Measurements from ENCODE around the gene ADCY4.
A peak's percentile ranks its signal among the peaks of the same experiment; 100 is the strongest.
"Not testable (repeated sequence)": the region's sequence is repeated elsewhere in the genome, so short reads cannot be mapped to it uniquely, and the experiment has no call there.

Gene ADCY4

GRCh38 chr14:24329736-24330135, 5.1 kb downstream of the ADCY4 start:
- no peak overlapping the region for H3K27ac ChIP-seq
- no peak for TF ChIP-seq ZFX (IDR thresholded peaks at IDR 0.05)
- no peak for TF ChIP-seq CTCF (conservative IDR thresholded peaks at IDR 0.05)

GRCh38 chr14:24329073-24329663, 5.7 kb downstream of the ADCY4 start:
- no peak overlapping the region for H3K27ac ChIP-seq
- TF ChIP-seq ZFX (IDR thresholded peaks at IDR 0.05) (no peak), CTCF (conservative IDR thresholded peaks at IDR 0.05) (no peak)

- not testable (repeated sequence) for H3K27ac ChIP-seq
- peak; percentile 75 for TF ChIP-seq CTCF (conservative IDR thresholded peaks at IDR 0.05)
Observed at GRCh38 chr14:24327914-24328313, 7.0 kb downstream of the ADCY4 start.

GRCh38 chr14:24327303-24327702, 7.6 kb downstream of the ADCY4 start:
- no peak overlapping the region for H3K27ac ChIP-seq
- TF ChIP-seq ZFX (IDR thresholded peaks at IDR 0.05): no peak
- no peak for TF ChIP-seq CTCF (conservative IDR thresholded peaks at IDR 0.05)

DNA sequence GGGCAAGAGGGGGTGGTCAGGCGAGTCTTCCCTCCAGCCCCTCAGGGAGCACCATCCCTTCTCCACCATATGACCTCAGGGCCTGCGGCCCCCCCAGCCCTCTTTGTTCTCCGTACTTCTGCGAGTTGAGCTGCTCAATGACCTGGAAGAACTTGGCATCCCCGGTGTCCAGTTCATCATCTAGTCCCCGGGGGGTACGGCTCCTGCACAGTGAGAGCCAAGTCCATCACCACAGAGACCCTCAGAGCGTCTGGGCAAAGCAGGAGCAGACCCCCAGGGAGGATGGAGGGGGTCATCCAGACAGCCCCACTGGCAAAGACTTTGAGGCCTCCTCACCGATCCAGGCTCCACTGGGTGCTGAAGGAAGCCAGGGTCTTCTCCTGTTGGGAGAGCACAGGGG, 8.9 kb downstream of the ADCY4 start:
- H3K27ac ChIP-seq: no peak overlapping the region
- no peak for TF ChIP-seq ZFX (IDR thresholded peaks at IDR 0.05)
- TF ChIP-seq CTCF (conservative IDR thresholded peaks at IDR 0.05): no peak

DNA sequence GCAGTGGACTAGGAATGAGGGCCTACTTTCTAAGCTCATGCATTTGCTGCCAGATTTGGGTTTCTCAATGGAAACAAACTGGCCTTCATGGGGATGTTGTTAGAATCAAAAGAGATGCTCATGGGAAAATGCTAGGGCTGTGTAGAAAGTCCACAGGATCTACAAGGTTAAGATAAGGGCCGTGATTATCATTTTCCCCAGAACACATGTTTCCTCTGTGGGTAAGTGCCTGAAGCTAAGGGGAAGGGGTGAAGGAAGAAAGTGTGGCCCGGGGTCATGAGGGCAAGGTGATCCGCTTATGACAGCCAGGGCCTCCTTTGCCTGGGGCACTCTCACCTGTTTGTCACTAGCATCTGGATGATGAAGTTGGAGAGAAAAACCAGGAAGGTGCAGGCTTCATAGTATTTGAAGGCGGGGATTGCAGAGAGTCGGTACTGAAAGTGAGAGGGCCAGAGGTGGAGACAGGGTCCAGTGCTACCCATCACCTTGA, 9.8 kb downstream of the ADCY4 start:
- H3K27ac ChIP-seq: no peak overlapping the region
- no peak for TF ChIP-seq ZFX (IDR thresholded peaks at IDR 0.05)
- TF ChIP-seq CTCF (conservative IDR thresholded peaks at IDR 0.05): no peak

DNA sequence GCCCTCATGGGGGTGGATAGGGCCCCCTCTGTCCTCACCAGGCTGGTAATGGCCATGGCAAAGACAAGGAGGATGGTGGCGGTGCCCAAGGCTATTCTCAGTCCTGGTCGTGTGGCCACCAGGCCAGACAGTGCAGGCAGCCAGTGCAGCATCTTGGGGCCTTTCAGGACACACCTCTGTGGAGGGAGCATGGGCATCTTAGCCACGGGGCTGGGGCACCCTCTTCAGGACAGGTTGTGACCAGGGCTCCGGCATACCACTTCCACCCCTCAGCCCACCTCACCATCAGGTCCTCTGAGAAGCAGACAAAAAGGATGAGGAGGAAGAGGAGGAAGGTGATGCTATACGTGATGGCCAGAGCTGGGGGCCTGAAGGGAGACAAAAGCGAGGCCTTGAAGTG, 10.8 kb downstream of the ADCY4 start:
- no peak overlapping the region for H3K27ac ChIP-seq
- TF ChIP-seq ZFX (IDR thresholded peaks at IDR 0.05): no peak
- TF ChIP-seq CTCF (conservative IDR thresholded peaks at IDR 0.05): no peak
